HepG2 (cell line): Measurements from ENCODE around the gene KLHL5. TPM values are rescaled to one million over a fixed set of nuclear protein-coding genes. Genes with fewer than 3 reads are reported as not detected.

Source experiments
- BHLHE40 ChIP-seq: IDR thresholded peaks from 2 replicates; pipeline ENCODE4 v1.6.1; 2011; ENCODE audit warnings: low read length, improper control_type of control experiment
- CBFB ChIP-seq: sonication (generic); formaldehyde crosslinking; IDR thresholded peaks from 2 replicates; pipeline ENCODE4 v1.4.0; 2020; ENCODE audit warnings: missing genetic modification reagents
- FOXK2 ChIP-seq: fragments of 450-650 bp; IDR thresholded peaks from 2 replicates; pipeline ENCODE4 v1.6.1; 2016
- HNF4A ChIP-seq: sonication (generic); formaldehyde crosslinking; IDR thresholded peaks from 2 replicates; pipeline ENCODE4 v1.4.0; 2020; ENCODE audit warnings: missing genetic modification reagents
- MIER3 ChIP-seq: IDR thresholded peaks from 2 replicates; pipeline ENCODE4 v1.6.1; 2016; ENCODE audit warnings: missing compliant biosample characterization, borderline replicate concordance
- ONECUT2 ChIP-seq: sonication (generic); formaldehyde crosslinking; IDR thresholded peaks from 2 replicates; pipeline ENCODE4 v1.4.0; 2020; ENCODE audit warnings: missing genetic modification reagents
- RAD51 ChIP-seq: fragments of 450-650 bp; IDR thresholded peaks from 2 replicates; pipeline ENCODE4 v1.6.1; 2016; ENCODE audit warnings: borderline replicate concordance
- SKI ChIP-seq: fragments of 450-650 bp; IDR thresholded peaks from one replicate; pipeline ENCODE4 v1.6.1; 2018; ENCODE audit warnings: mild to moderate bottlenecking; ENCODE audit not compliant: partially characterized antibody
- TFE3 ChIP-seq: IDR thresholded peaks from 2 replicates; pipeline ENCODE4 v1.6.1; 2016
- THRA ChIP-seq: sonication (generic); formaldehyde crosslinking; IDR thresholded peaks from 2 replicates; pipeline ENCODE4 v1.4.0; 2020; ENCODE audit warnings: missing genetic modification reagents, borderline replicate concordance
- THYN1 ChIP-seq: sonication (generic); formaldehyde crosslinking; IDR thresholded peaks from 2 replicates; pipeline ENCODE4 v1.8.1; 2023; ENCODE audit warnings: low read depth, mild to moderate bottlenecking, moderate library complexity, missing genetic modification reagents, borderline replicate concordance
- ZBTB25 ChIP-seq: IDR thresholded peaks from 2 replicates; pipeline ENCODE4 v1.6.1; 2018; ENCODE audit warnings: missing genetic modification reagents
- ZBTB4 ChIP-seq: sonication (generic); formaldehyde crosslinking; IDR thresholded peaks from 2 replicates; pipeline ENCODE4 v1.4.0; 2020; ENCODE audit warnings: missing genetic modification reagents, mild to moderate bottlenecking, borderline replicate concordance
- ZIK1 ChIP-seq: sonication (generic); formaldehyde crosslinking; IDR thresholded peaks from 2 replicates; pipeline ENCODE4 v1.5.0; 2020; ENCODE audit warnings: mild to moderate bottlenecking, low read depth, missing genetic modification reagents, borderline replicate concordance
- ZNF12 ChIP-seq: sonication (generic); formaldehyde crosslinking; IDR thresholded peaks from 2 replicates; pipeline ENCODE4 v1.5.0; 2020; ENCODE audit warnings: missing genetic modification reagents
- ZNF317 ChIP-seq: sonication (generic); formaldehyde crosslinking; IDR thresholded peaks from 2 replicates; pipeline ENCODE4 v1.5.0; 2020; ENCODE audit warnings: mild to moderate bottlenecking, missing genetic modification reagents
- ZNF598 ChIP-seq: sonication (generic); formaldehyde crosslinking; IDR thresholded peaks from 2 replicates; pipeline ENCODE4 v1.5.1; 2020; ENCODE audit warnings: mild to moderate bottlenecking, missing genetic modification reagents, borderline replicate concordance
- ZNF607 ChIP-seq: sonication (generic); formaldehyde crosslinking; IDR thresholded peaks from 2 replicates; pipeline ENCODE4 v1.5.1; 2020; ENCODE audit warnings: missing genetic modification reagents, mild to moderate bottlenecking, borderline replicate concordance
- ZNF784 ChIP-seq: sonication (generic); formaldehyde crosslinking; IDR thresholded peaks from 2 replicates; pipeline ENCODE4 v1.5.1; 2020; ENCODE audit warnings: missing genetic modification reagents, mild to moderate bottlenecking, borderline replicate concordance
- polyA plus RNA-seq, 8 experiments: library from polyadenylated mRNA; depleted of rRNA in 3 of 8; stranded (reverse) in 7 of 8; unstranded in 1 of 8; fragments of >200 nt; fragmentation: Illumina TruSeq in 4 of 8; extraction: Trizol in 4 of 8; gene quantifications; 2 replicates each; pipeline versions ENCODE4 v1.2.1 to v1.2.3, GENCODE V29; 2011 to 2016; ENCODE audit warnings: low read depth in 4 of 8, missing spikeins in 1 of 8, mixed read lengths in 1 of 8; ENCODE audit not compliant: insufficient read depth in 1 of 8
- total RNA-seq, 5 experiments: library from RNA; depleted of rRNA; stranded (reverse); fragments of >200 nt; fragmentation: Illumina TruSeq; extraction: Trizol; gene quantifications; 2 replicates each; pipeline ENCODE4 v1.2.3, GENCODE V29; 2016; ENCODE audit warnings: low read depth in 1 of 5

KLHL5 gene
- total and polyA plus RNA-seq, 2 of the 13 experiments (the other 11 are each of a cell fraction or from before 2014, with no cell fraction given), result 36.2 to 38.7 TPM

GRCh38 chr4:39043058-39043860 is 18.8 kb upstream of the KLHL5 start (continued):
- TF ChIP-seq THRA (CRISPR knock-in tag), result 0 out of 2 replicates have a peak, but pooled peaks have one; percentile 43
- TF ChIP-seq ZBTB4 (CRISPR knock-in tag), result no peak
- TF ChIP-seq ZIK1, result no peak
- TF ChIP-seq ZNF607, result no peak
- TF ChIP-seq BHLHE40, result 0 out of 2 replicates have a peak, but pooled peaks have one; percentile 8
- TF ChIP-seq ZBTB25 (CRISPR knock-in tag), result peak; percentile 70; the same call in 1 of the 2 replicates
- peak; percentile 99 for TF ChIP-seq CBFB
- no peak for TF ChIP-seq SKI
- TF ChIP-seq ZNF598 (CRISPR knock-in tag), result no peak
- no peak for TF ChIP-seq ZNF12 (CRISPR knock-in tag)
- TF ChIP-seq TFE3 (CRISPR knock-in tag), result peak; percentile 19; the same call in 1 of the 2 replicates
- TF ChIP-seq HNF4A (CRISPR knock-in tag), result peak; percentile 24; the same call in 1 of the 2 replicates
- peak; percentile 50; the same call in 1 of the 2 replicates for TF ChIP-seq MIER3 (CRISPR knock-in tag)
- TF ChIP-seq ZNF784 (CRISPR knock-in tag), result no peak
- 0 out of 2 replicates have a peak, but pooled peaks have one; percentile 16 for TF ChIP-seq ZNF317
- TF ChIP-seq ONECUT2 (CRISPR knock-in tag), result peak; percentile 87
- TF ChIP-seq RAD51, result no peak
- peak; percentile 83 for TF ChIP-seq FOXK2
- TF ChIP-seq THYN1 (CRISPR knock-in tag), result 0 out of 2 replicates have a peak, but pooled peaks have one; percentile 22
